SK-N-SH (cell line): ENCODE results near the gene SCGB3A1. TPM values are rescaled to one million over a fixed set of nuclear protein-coding genes. Genes with fewer than 3 reads are reported as not detected.

Experiments used
- CTCF ChIA-PET: fragments of 300-600, 350-600 bp; formaldehyde crosslinking; extraction: SDS; loops from one replicate; lab custom pipeline; 2021; lab: Yijun Ruan, JAX
- POLR2A ChIA-PET: fragments of 350-600 bp; sonication (Branson Sonifier 250); formaldehyde crosslinking; extraction: SDS; loops from one replicate; lab custom pipeline; 2020; ENCODE audit warnings: antibody characterized with exemption, inconsistent platforms; lab: Yijun Ruan, JAX
- DNase-seq: peaks from one replicate; pipeline ENCODE4 v3.0.0; 2012
- H2AFZ ChIP-seq: fragments of 200-600 bp; sonication (generic); 2 replicates; pipeline ENCODE4 v1.8.1; 2016; ENCODE audit warnings: antibody characterized with exemption, mild to moderate bottlenecking, low read depth
- H3F3A ChIP-seq: fragments of 200-600 bp; sonication (generic); replicated peaks from 2 replicates; pipeline ENCODE3; 2016; ENCODE audit warnings: antibody characterized with exemption, mild to moderate bottlenecking; ENCODE audit not compliant: insufficient read depth
- H3K27ac ChIP-seq, 2 experiments: fragments of 200-500 bp in 1 of 2; fragments of 200-600 bp in 1 of 2; sonication (Bioruptor generic) in 1 of 2; sonication (generic), shearing (Covaris generic) in 1 of 2; 2 replicates each; pipeline versions ENCODE4 v1.5.1 to v1.6.1; 2014 to 2016; ENCODE audit warnings: low read depth in 2 of 2, inconsistent platforms in 1 of 2, low read length in 1 of 2, mild to moderate bottlenecking in 1 of 2, mixed read lengths in 1 of 2
- H3K27me3 ChIP-seq: fragments of 200-600 bp; sonication (generic), shearing (Covaris generic); 2 replicates; pipeline ENCODE4 v1.6.1; 2016; ENCODE audit warnings: mixed run types; ENCODE audit not compliant: insufficient read depth
- H3K36me3 ChIP-seq, 2 experiments: fragments of 200-500 bp in 1 of 2; fragments of 200-600 bp in 1 of 2; sonication (Bioruptor generic) in 1 of 2; sonication (generic) in 1 of 2; replicated peaks in 1 of 2; 2 replicates each; pipeline versions ENCODE3 to v1.5.1; 2014 to 2016; ENCODE audit warnings: low read length in 1 of 2, mild to moderate bottlenecking in 1 of 2; ENCODE audit not compliant: insufficient read depth in 2 of 2, control insufficient read depth in 1 of 2
- H3K4me1 ChIP-seq, 2 experiments: fragments of 200-500 bp in 1 of 2; fragments of 200-600 bp in 1 of 2; sonication (Bioruptor generic) in 1 of 2; sonication (generic), shearing (Covaris generic) in 1 of 2; 2 replicates each; pipeline versions ENCODE4 v1.5.1 to v1.6.1; 2014 to 2016; ENCODE audit warnings: low read depth in 1 of 2, low read length in 1 of 2, mixed run types in 1 of 2; ENCODE audit not compliant: insufficient read depth in 2 of 2, control insufficient read depth in 1 of 2
- H3K4me2 ChIP-seq: fragments of 200-600 bp; sonication (generic), shearing (Covaris generic); 2 replicates; pipeline ENCODE4 v1.6.1; 2017; ENCODE audit warnings: mixed run types
- H3K4me3 ChIP-seq, 2 experiments: fragments of 200-500 bp in 1 of 2; fragments of 200-600 bp in 1 of 2; sonication (Bioruptor generic) in 1 of 2; sonication (generic), shearing (Covaris generic) in 1 of 2; 2 replicates each; pipeline versions ENCODE4 v1.5.1 to v1.8.1; 2014 to 2016; ENCODE audit warnings: low read depth in 2 of 2, inconsistent platforms in 1 of 2, low read length in 1 of 2, mild to moderate bottlenecking in 1 of 2, mixed read lengths in 1 of 2, moderate library complexity in 1 of 2
- H3K79me2 ChIP-seq: fragments of 200-600 bp; sonication (generic); 2 replicates; pipeline ENCODE4 v1.8.1; 2017; ENCODE audit warnings: mild to moderate bottlenecking; ENCODE audit not compliant: insufficient read depth
- H3K9ac ChIP-seq: fragments of 200-600 bp; sonication (generic); 2 replicates; pipeline ENCODE4 v1.6.1; 2017; ENCODE audit warnings: mixed run types
- H3K9me2 ChIP-seq: fragments of 200-600 bp; sonication (generic); 2 replicates; pipeline ENCODE4 v1.6.1; 2017; ENCODE audit warnings: mixed run types
- H3K9me3 ChIP-seq: fragments of 200-600 bp; sonication (generic); 2 replicates; pipeline ENCODE4 v1.6.1; 2017; ENCODE audit warnings: mixed run types, mild to moderate bottlenecking, moderate library complexity
- H4K20me1 ChIP-seq: fragments of 200-600 bp; sonication (generic); 2 replicates; pipeline ENCODE4 v1.6.1; 2017; ENCODE audit warnings: mild to moderate bottlenecking, mixed run types; ENCODE audit not compliant: insufficient read depth
- CHD2 ChIP-seq: fragments of 150-350 bp; IDR thresholded peaks from 2 replicates; pipeline ENCODE4 v1.6.1; 2018; ENCODE audit warnings: low read length; ENCODE audit not compliant: partially characterized antibody
- ELF1 ChIP-seq: IDR thresholded peaks from 2 replicates; pipeline ENCODE4 v1.4.0; 2012
- EZH2phosphoT487 ChIP-seq: fragments of 200-600 bp; sonication (generic); IDR thresholded peaks from 2 replicates; pipeline ENCODE4 v1.6.1; 2017; ENCODE audit warnings: low read depth, mixed run types, mild to moderate bottlenecking, antibody characterized with exemption, moderate library complexity, borderline replicate concordance
- FOSL2 ChIP-seq: IDR thresholded peaks from 2 replicates; pipeline ENCODE4 v1.4.0; 2012; ENCODE audit warnings: low read depth, mild to moderate bottlenecking, moderate library complexity, borderline replicate concordance
- FOXJ3 ChIP-seq: sonication (generic); formaldehyde crosslinking; IDR thresholded peaks from 2 replicates; pipeline ENCODE4 v1.5.1; 2020; ENCODE audit warnings: mild to moderate bottlenecking, missing genetic modification reagents
- FOXM1 ChIP-seq: IDR thresholded peaks from 2 replicates; pipeline ENCODE4 v1.4.0; 2012; ENCODE audit warnings: low read depth, mild to moderate bottlenecking
- GABPA ChIP-seq: IDR thresholded peaks from 2 replicates; pipeline ENCODE4 v1.4.0; 2012; ENCODE audit warnings: low read depth, mild to moderate bottlenecking
- GATA2 ChIP-seq: sonication (generic); formaldehyde crosslinking; IDR thresholded peaks from 2 replicates; pipeline ENCODE4 v1.5.0; 2020; ENCODE audit warnings: mild to moderate bottlenecking, missing genetic modification reagents
- MEF2A ChIP-seq: IDR thresholded peaks from 2 replicates; pipeline ENCODE4 v1.4.0; 2012; ENCODE audit warnings: low read depth, borderline replicate concordance
- MXI1 ChIP-seq: IDR thresholded peaks from 2 replicates; pipeline ENCODE4 v1.6.1; 2012; ENCODE audit warnings: mild to moderate bottlenecking, low read depth, low read length, improper control_type of control experiment
- NFIC ChIP-seq: IDR thresholded peaks from 2 replicates; pipeline ENCODE4 v1.4.0; 2012; ENCODE audit warnings: borderline replicate concordance
- NRF1 ChIP-seq: IDR thresholded peaks from 2 replicates; pipeline ENCODE4 v1.6.1; 2012; ENCODE audit warnings: low read depth, mild to moderate bottlenecking, low read length
- RAD21 ChIP-seq: IDR thresholded peaks from 2 replicates; pipeline ENCODE4 v1.6.1; 2012; ENCODE audit warnings: mild to moderate bottlenecking, low read length
- RXRA ChIP-seq: IDR thresholded peaks from 2 replicates; pipeline ENCODE4 v1.4.0; 2012; ENCODE audit warnings: low read depth, mild to moderate bottlenecking, borderline replicate concordance
- SMC3 ChIP-seq: IDR thresholded peaks from 2 replicates; pipeline ENCODE4 v1.6.1; 2012; ENCODE audit warnings: low read depth, low read length, improper control_type of control experiment
- TAF1 ChIP-seq: IDR thresholded peaks from 2 replicates; pipeline ENCODE4 v1.6.1; 2012; ENCODE audit warnings: low read depth, mild to moderate bottlenecking, low read length, moderate library complexity, borderline replicate concordance
- YY1 ChIP-seq: IDR thresholded peaks from 2 replicates; pipeline ENCODE4 v1.4.0; 2012; ENCODE audit warnings: low read depth, mild to moderate bottlenecking
- WGBS: methylation state at CpG from one replicate; pipeline ENCODE4 v1.1.6; 2017; ENCODE audit warnings: low lambda C conversion rate; 5-methylcytosine and 5-hydroxymethylcytosine counted together
- polyA plus RNA-seq, 3 experiments: library from polyadenylated mRNA; depleted of rRNA; stranded (reverse); fragments of >200 nt; gene quantifications; 2 replicates each; pipeline ENCODE4 v1.2.3, GENCODE V29; 2012
- TF ChIP-seq, protein P1 (sequence below): IDR thresholded peaks from 2 replicates; pipeline ENCODE4 v1.6.1; 2012; ENCODE audit warnings: mild to moderate bottlenecking, low read depth, low read length, moderate library complexity
- TF ChIP-seq, protein P2 (sequence below): fragments of 150-350 bp; IDR thresholded peaks from 2 replicates; pipeline ENCODE4 v1.6.1; 2016; ENCODE audit warnings: mild to moderate bottlenecking, low read depth, low read length

The SCGB3A1 gene
- polyA plus RNA-seq, 1 of the 3 experiments (the other 2 are of a cell fraction): not detected

DNA sequence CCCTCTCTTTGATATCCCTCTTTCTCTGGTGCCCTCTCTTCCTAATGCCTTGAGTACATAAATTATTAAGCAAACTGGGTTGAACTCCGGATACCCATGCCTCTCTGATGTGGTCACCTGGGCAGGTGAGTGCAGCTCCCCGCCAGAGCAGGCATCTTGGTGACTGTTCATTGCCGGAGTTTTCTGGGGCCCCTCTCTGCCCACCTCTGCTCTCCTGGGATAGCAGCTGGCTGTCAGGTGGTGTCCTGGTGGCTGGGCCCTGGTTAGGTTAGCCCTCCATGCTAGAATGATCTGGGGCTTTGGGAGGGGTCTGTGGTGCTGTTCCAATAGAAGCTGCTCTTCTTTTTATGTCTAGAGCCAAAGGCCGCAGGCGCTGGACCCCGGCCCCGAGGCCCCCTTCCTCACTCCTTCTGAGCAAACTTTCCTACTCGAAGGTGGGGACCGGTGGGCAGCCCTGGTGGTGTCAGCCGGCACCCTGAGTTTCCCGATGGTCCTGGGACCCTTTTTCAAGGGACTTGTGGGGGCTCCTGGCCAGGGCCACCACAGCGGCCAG, 4.9 kb upstream of the SCGB3A1 start (continued):
- TF ChIP-seq, protein P1, sequence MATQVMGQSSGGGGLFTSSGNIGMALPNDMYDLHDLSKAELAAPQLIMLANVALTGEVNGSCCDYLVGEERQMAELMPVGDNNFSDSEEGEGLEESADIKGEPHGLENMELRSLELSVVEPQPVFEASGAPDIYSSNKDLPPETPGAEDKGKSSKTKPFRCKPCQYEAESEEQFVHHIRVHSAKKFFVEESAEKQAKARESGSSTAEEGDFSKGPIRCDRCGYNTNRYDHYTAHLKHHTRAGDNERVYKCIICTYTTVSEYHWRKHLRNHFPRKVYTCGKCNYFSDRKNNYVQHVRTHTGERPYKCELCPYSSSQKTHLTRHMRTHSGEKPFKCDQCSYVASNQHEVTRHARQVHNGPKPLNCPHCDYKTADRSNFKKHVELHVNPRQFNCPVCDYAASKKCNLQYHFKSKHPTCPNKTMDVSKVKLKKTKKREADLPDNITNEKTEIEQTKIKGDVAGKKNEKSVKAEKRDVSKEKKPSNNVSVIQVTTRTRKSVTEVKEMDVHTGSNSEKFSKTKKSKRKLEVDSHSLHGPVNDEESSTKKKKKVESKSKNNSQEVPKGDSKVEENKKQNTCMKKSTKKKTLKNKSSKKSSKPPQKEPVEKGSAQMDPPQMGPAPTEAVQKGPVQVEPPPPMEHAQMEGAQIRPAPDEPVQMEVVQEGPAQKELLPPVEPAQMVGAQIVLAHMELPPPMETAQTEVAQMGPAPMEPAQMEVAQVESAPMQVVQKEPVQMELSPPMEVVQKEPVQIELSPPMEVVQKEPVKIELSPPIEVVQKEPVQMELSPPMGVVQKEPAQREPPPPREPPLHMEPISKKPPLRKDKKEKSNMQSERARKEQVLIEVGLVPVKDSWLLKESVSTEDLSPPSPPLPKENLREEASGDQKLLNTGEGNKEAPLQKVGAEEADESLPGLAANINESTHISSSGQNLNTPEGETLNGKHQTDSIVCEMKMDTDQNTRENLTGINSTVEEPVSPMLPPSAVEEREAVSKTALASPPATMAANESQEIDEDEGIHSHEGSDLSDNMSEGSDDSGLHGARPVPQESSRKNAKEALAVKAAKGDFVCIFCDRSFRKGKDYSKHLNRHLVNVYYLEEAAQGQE: no peak

DNA sequence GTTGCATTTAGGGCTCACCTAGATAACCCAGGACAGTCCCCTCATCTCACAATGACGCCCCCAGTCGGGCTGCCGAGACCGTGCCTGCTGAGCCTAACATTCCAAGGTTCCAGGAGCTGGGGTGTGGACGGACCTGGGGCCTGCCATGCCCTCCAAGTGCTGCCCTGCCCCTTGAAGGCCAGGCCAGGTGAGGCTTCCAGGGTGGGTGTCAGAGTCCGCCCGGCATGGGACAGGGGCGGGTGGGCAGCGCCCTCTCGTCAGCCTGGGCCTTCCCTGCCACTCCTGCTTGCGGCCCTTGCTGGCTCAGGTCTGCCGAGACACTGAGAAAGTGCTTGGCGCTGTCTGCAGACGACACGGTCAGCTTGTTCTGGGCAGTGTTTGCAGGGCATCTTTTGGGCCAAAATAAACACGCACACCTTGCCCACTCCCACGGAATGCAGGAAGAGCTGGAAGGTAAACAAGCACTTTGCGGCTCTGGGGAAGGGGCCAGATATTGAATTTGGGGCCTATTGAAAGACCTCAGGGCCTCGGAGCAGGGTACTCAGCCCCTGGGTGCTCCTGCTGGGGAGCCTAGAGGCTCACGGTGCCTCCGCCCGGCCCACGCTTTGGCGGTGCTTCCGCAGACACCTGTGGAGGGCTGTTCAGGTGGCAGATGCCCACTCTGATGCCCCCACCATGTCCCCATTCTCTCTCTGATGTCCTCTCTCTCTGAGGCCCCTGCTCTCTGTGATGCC, 4.2 kb upstream of the SCGB3A1 start:
- H3F3A ChIP-seq: no peaks in the 10 kb centered on the region
- H3K27me3 ChIP-seq: peaks cover 28% of the 10 kb centered on the region; the same call in 1 of the 2 replicates
- CTCF ChIA-PET: interaction anchor here (1.2 to 1.5 kb wide), 2 partner anchors 11 kb away, joined by 3 to 7 read pairs; no protein-coding TSS in a partner anchor
- no peak overlapping the region for H3K27ac ChIP-seq
- no peak overlapping the region for H3K4me3 ChIP-seq
- POLR2A ChIA-PET: no interaction called here
- no peaks in the 10 kb centered on the region for H3K79me2 ChIP-seq
- H3K36me3 ChIP-seq: no peaks in the 10 kb centered on the region
- no peak for TF ChIP-seq FOXM1
- TF ChIP-seq FOXJ3: no peak
- TF ChIP-seq CHD2: no peak
- TF ChIP-seq RXRA: no peak
- TF ChIP-seq EZH2phosphoT487: no peak
- TF ChIP-seq TAF1: no peak
- TF ChIP-seq NFIC: no peak
- no peak for TF ChIP-seq YY1
- no peak for TF ChIP-seq MXI1
- TF ChIP-seq, protein P2, sequence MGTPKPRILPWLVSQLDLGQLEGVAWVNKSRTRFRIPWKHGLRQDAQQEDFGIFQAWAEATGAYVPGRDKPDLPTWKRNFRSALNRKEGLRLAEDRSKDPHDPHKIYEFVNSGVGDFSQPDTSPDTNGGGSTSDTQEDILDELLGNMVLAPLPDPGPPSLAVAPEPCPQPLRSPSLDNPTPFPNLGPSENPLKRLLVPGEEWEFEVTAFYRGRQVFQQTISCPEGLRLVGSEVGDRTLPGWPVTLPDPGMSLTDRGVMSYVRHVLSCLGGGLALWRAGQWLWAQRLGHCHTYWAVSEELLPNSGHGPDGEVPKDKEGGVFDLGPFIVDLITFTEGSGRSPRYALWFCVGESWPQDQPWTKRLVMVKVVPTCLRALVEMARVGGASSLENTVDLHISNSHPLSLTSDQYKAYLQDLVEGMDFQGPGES: no peak
- TF ChIP-seq NRF1: no peak
- no peak for TF ChIP-seq ELF1
- no peak for TF ChIP-seq SMC3
- no peak for TF ChIP-seq FOSL2
- no peak for TF ChIP-seq GATA2 (CRISPR knock-in tag)
- TF ChIP-seq MEF2A: no peak
- TF ChIP-seq RAD21: no peak
- TF ChIP-seq GABPA: no peak
- TF ChIP-seq, all 33 proteins: peak for 0
- WGBS: 63% methylated on average over 20 of the region's 25 CpGs
- H3K4me1 ChIP-seq: no peaks in the 10 kb centered on the region
- peak; percentile 12 for DNase-seq
- H3K9me3 ChIP-seq: no peaks in the 10 kb centered on the region
- H3K9ac ChIP-seq: no peak overlapping the region
- H3K4me2 ChIP-seq: no peak overlapping the region
- H3K9me2 ChIP-seq: no peaks in the 10 kb centered on the region
- H4K20me1 ChIP-seq: no peaks in the 10 kb centered on the region
- no peak overlapping the region for H2AFZ ChIP-seq
